Neural cell (in vitro differentiated cells): ENCODE data around the gene LANCL2.
"Not testable (repeated sequence)": the region's sequence is repeated elsewhere in the genome, so short reads cannot be mapped to it uniquely, and the experiment has no call there.

Experiments used
- EZH2 ChIP-seq: fragments of 200-600, 300-800 bp; shearing (Covaris generic), sonication (generic); IDR thresholded peaks from 2 replicates; pipeline ENCODE4 v1.6.1; 2014; ENCODE audit warnings: antibody characterized with exemption, low read length, borderline replicate concordance, mild to moderate bottlenecking; ENCODE audit not compliant: insufficient read depth, poor library complexity, severe bottlenecking
- POLR2AphosphoS5 ChIP-seq: IDR thresholded peaks from 2 replicates; pipeline ENCODE4 v1.6.1; 2012
- SMC3 ChIP-seq: fragments of 450-650 bp; conservative IDR thresholded peaks from 2 replicates; pipeline ENCODE4 v1.6.1; 2014; ENCODE audit warnings: antibody characterized with exemption, mild to moderate bottlenecking, moderate library complexity; ENCODE audit not compliant: poor library complexity
- TF ChIP-seq, protein P1 (sequence below): fragments of 450-650 bp; IDR thresholded peaks from 2 replicates; pipeline ENCODE4 v1.5.1; 2014; ENCODE audit warnings: antibody characterized with exemption, mild to moderate bottlenecking, moderate library complexity; ENCODE audit not compliant: poor library complexity, severe bottlenecking
- TF ChIP-seq, protein P2 (sequence below): IDR thresholded peaks from 2 replicates; pipeline ENCODE4 v1.6.1; 2012; ENCODE audit warnings: borderline replicate concordance

- TF ChIP-seq EZH2, SMC3, POLR2AphosphoS5: not testable (repeated sequence)
- TF ChIP-seq, protein P1, sequence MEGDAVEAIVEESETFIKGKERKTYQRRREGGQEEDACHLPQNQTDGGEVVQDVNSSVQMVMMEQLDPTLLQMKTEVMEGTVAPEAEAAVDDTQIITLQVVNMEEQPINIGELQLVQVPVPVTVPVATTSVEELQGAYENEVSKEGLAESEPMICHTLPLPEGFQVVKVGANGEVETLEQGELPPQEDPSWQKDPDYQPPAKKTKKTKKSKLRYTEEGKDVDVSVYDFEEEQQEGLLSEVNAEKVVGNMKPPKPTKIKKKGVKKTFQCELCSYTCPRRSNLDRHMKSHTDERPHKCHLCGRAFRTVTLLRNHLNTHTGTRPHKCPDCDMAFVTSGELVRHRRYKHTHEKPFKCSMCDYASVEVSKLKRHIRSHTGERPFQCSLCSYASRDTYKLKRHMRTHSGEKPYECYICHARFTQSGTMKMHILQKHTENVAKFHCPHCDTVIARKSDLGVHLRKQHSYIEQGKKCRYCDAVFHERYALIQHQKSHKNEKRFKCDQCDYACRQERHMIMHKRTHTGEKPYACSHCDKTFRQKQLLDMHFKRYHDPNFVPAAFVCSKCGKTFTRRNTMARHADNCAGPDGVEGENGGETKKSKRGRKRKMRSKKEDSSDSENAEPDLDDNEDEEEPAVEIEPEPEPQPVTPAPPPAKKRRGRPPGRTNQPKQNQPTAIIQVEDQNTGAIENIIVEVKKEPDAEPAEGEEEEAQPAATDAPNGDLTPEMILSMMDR, result not testable (repeated sequence)
- TF ChIP-seq, protein P2, sequence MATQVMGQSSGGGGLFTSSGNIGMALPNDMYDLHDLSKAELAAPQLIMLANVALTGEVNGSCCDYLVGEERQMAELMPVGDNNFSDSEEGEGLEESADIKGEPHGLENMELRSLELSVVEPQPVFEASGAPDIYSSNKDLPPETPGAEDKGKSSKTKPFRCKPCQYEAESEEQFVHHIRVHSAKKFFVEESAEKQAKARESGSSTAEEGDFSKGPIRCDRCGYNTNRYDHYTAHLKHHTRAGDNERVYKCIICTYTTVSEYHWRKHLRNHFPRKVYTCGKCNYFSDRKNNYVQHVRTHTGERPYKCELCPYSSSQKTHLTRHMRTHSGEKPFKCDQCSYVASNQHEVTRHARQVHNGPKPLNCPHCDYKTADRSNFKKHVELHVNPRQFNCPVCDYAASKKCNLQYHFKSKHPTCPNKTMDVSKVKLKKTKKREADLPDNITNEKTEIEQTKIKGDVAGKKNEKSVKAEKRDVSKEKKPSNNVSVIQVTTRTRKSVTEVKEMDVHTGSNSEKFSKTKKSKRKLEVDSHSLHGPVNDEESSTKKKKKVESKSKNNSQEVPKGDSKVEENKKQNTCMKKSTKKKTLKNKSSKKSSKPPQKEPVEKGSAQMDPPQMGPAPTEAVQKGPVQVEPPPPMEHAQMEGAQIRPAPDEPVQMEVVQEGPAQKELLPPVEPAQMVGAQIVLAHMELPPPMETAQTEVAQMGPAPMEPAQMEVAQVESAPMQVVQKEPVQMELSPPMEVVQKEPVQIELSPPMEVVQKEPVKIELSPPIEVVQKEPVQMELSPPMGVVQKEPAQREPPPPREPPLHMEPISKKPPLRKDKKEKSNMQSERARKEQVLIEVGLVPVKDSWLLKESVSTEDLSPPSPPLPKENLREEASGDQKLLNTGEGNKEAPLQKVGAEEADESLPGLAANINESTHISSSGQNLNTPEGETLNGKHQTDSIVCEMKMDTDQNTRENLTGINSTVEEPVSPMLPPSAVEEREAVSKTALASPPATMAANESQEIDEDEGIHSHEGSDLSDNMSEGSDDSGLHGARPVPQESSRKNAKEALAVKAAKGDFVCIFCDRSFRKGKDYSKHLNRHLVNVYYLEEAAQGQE, result not testable (repeated sequence)
Observed at GRCh38 chr7:55417456-55417855, 52.3 kb downstream of the LANCL2 start.
